ENCODE results near the gene AMIGO3.

The AMIGO3 gene

DNA sequence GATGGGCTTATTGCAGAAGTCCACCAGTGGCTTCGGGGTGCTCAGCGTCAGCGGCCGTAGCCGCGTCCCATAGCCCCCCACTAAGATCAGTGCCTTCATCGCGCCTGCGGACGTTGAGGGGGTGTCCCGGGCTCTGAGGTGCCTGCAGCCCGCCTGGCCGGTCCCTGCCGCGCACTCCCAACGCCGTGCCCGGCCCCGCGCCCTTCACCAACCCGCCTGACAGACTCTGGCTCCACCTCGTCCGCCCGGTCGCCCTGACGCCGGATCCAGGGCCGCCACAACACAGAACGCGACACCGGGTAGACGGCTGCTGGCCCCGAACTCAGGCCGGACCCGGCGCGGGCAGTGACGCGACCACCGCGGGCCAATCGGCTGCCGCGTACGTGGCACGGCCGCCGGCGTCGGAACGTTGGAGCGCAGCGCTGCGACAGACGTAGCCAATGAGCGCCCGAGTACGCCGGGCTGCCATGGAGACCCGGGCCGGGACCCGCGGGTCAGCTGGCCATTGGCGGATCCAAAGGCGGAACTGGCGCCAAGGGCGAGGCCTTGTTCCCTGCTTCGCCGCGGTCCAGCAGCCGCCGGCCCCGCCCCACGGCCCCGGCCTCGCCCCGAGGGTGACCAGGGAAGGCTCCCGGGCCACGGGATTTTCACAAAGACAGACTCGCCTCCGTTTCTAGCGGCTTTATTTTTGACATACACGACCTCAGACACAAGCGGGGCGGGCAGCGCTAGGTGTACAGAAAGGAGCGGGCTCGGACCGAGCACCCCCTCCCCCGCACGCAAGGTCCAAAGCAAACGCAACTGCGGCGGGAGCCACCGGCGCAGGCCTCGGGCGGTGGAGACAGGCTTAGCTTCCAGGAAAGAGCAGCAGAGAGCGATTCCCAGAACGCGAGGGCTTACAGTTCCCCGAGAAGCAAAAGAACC is 4.4 kb upstream of the AMIGO3 start, which contains the start of gene GMPPB:
TSS of gene GMPPB (minus strand) at position 324 of the 924 bp plus-strand sequence. CDS start at position 99, 225 bp downstream.
- peak; percentile 96 for DNase-seq

DNA sequence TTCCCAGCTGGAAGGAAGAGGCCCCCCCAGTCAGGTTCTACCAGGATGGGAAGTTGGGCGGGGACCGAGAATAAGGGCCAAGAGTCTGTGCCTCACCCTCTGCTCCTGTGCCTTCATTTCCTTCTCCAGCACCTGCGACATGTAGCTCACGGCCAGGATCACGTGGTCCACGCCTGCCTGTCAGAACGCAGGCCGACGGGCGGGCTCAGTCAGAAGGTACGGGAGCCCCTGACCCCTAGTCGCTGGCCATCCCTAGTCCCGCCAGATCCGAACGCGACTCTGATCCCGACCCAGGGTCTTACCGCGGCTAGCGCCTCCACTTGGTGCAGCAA is 3.8 kb upstream of the AMIGO3 start:
- DNase-seq, result peak; percentile 56

DNA sequence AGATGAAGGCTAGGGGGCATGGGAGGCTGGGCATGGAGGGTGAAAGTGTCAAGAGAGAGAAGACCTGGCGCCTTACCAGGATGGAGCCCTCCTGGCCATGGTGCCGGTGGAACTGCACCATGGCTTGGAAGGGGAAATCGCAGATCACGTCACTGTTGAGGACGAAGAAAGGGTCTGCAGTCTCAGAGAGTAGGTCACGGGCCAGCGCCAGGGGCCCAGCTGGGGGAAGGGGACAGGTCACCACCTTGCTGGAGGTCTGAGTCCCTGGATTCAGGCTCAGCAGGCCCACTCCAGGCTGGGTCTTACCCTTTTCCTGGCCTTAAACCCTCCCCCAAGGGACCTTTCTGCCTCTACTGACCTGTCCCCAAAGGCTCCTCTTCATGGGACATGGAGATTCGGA is 3.4 kb upstream of the AMIGO3 start:
- DNase-seq, result no peak

GRCh38 chr3:49721896-49722781 is 2.7 kb upstream of the AMIGO3 start:
- DNase-seq, result no peak

DNA sequence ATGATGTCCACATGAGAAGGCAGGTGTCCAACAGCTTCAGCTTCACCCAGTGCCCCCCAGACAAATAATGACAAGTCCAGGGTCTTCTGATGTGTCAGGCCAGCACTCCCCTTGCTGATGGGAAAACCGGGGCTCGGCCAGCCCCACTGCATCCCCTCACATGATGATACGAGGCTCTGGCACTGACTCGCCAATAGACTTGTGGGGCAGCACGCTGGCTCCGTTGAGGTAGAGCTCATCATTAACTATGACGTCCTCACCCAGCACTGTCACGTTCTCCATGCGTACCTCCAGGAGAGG is 2.1 kb upstream of the AMIGO3 start:
- no peak for DNase-seq

DNA sequence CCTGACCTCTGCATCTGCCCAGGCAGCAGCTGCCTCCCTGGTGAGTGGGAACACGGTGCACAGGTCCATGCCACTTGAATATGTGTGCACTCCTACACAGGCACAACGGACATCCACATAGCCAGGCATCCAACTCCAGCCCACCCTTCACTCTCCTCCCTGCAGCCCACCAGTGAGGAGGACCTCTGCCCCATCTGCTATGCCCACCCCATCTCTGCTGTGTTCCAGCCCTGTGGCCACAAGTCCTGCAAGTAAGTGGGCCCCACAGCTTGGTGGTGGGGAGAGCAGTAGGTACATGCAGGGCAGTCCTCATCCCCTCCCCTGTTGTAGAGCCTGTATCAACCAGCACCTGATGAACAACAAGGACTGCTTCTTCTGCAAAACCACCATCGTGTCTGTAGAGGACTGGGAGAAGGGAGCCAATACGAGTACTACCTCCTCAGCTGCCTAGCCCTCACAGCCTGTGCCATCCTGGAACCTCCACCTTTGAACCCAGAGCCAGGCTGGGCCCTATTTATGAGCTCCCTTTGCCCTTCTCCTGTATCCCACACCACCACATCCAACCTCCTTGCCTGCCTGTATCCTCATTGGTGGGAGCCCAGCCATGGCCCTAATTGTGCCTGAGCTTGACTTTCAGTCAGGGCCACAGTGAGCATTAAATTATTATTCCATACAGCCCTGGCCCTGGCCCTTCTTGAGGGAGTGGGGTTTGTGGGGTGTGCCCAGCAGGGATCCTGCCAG is 1.5 kb upstream of the AMIGO3 start:
- no peak for DNase-seq

DNA sequence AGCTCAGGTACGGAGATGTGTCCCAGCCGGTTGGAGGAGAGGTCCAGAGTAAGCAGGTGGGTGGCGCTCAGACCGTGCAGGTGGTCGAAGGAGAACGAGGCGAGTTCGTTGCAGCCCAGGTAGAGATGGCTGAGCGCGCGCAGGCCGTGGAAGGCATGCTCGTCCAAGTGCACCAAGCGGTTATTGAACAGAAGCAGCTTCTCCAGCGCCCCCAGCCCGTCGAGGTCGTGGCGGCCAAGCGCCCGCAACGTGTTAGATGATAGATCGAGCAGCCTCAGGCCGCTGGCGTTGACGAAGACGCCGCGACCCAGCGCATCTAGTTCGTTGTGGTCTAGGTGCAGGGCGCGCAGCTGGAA is 648 bp downstream of the AMIGO3 start:
- DNase-seq, result peak; percentile 28

GRCh38 chr3:49717959-49718857 is 1.3 kb downstream of the AMIGO3 start:
- no peak for DNase-seq

DNA sequence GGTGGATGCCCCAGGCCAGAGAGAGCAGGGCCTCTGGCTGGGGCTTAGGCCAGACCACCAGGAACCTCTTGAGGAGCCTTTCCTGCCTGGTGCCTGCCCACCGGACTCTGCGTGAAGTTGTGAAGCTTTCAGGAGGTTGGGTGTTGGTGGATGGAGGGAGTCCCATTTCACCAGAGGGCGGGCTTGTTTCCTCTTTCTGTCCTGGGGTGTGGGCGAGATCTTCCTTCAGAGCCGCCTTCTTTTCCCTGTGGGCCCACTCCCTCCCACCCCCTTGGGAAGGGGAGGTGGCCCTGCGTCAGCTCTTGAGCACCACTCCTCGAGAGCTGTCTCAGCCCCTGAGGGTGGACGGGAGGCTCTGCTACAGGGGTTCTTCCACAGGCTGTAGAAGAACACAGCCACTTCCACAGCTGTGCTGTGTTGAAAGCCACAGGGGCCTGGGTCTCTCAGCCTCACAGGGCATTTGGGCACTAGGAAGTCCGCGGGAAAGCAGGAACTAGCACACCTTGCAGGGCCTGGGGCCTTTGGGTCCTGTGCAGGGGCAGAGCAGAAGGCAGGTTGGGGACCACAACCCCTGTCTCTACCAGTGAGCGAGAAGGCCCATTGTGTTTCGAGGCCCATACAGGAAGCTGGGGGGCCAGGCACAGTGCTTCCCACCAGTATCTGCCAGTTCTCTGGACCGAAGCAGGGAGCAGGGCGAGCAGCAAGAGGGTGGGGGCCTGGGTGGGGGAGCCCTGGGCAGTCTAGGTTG is 2.1 kb downstream of the AMIGO3 start:
- no peak for DNase-seq

DNA sequence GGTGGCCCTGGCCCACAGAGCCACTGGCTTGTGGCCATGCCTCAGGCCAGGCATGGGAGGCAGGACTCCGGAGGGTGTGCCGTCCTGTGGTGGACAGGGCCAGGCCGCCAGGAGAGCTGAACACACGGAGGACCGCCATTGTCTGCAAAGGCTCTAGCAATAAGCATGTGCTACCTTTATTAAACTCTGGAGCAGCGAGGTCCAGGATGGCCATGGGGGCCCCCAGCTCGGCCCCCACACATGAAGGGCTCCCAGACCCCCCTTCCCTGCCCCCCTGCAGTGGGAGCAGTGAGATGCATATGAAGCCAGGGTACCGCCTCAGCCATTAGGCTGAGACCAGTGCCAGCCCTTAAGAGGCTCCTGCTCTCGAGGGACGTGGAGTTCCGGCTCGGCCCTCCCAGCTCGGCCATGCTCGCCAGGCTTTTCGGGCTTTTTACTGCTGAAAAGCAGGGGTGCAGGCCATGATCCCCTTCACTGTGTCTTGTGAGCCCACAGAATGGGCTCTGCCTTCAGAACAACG is 2.7 kb downstream of the AMIGO3 start:
- DNase-seq, result no peak

- no peak for DNase-seq
These were observed 3.3 kb downstream of the AMIGO3 start for GRCh38 chr3:49716169-49716568.

- DNase-seq, result no peak
These were observed 3.8 kb downstream of the AMIGO3 start for GRCh38 chr3:49715611-49716121.

- no peak for DNase-seq
These were observed 4.5 kb downstream of the AMIGO3 start for GRCh38 chr3:49714728-49715550.

DNA sequence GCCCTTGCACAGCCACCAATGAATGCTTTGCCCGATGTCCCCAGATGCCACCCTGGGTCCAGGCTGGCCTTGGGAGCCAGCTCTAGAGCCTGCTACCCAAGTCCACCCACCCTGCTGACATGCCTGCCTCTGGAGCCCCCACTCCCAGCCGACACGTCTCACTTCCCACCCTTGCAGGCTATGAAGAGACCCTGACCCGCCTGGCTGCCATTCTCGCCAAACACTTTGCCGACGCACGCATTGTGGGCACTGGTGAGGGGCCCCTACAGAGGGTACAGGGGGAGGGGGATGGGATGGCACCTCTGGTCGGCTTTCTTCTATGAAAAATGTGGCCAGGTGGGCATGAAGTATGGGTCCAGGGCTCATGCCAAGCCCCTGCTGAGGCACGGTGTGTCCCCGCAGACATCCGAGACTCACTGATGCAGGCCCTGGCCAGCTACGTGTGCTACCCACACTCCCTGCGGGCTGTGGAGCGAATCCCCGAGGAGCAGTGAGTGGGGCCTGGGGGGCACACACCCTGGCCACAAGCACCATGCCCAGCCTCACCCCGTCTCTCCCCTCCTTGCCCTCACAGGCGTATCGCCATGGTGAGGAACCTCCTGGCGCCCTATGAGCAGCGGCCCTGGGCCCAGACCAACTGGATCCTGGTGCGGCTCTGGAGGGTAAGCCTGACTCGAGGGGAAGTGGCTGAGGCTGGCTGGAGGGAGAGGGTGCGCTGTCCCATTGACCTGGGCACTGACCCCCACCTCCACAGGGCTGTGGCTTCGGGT is 6.0 kb downstream of the AMIGO3 start:
- no peak for DNase-seq

- DNase-seq, result no peak
These were observed 6.7 kb downstream of the AMIGO3 start for GRCh38 chr3:49712631-49713317.

GRCh38 chr3:49712166-49712565 is 7.3 kb downstream of the AMIGO3 start:
- DNase-seq, result no peak

- no peak for DNase-seq
These were observed 8.0 kb downstream of the AMIGO3 start for GRCh38 chr3:49711489-49711888.

GRCh38 chr3:49709852-49710251 is 9.6 kb downstream of the AMIGO3 start:
- no peak for DNase-seq

DNA sequence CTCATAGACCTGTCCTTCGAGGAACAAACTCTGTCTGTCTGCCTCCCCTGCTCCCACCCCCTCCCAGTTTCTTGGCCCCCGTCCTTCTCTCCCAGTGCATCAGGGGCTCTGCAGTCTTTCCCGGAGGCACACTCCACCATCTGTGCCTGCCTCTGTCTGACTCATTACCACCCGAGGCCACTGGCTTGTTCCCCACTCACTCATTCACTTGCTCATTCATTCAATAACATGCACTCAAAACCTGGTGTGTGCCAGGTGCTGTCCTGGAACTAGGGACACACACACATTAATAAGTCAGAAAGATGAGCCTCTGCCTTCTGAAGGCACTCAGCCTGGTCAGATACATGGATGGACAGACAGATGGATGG is 12.4 kb downstream of the AMIGO3 start:
- peak; percentile 21 for DNase-seq
